HG02852 (cell line): ENCODE results near the gene CREG2.
"Not testable (repeated sequence)": the region's sequence is repeated elsewhere in the genome, so short reads cannot be mapped to it uniquely, and the experiment has no call there.

Experiments
- ATAC-seq: cut with Tn5 transposase; IDR thresholded peaks from one replicate; pipeline ENCODE4 v1.9.1; 2021; ENCODE audit warnings: mild to moderate bottlenecking, moderate library complexity; ENCODE audit not compliant: unreplicated experiment

Gene CREG2

GRCh38 chr2:101375653-101376052 is 11.7 kb downstream of the CREG2 start:
- no peak for ATAC-seq

- ATAC-seq = no peak
Measured at GRCh38 chr2:101374821-101375561, 12.3 kb downstream of the CREG2 start.

- no peak for ATAC-seq
Measured at GRCh38 chr2:101372792-101373191, 14.5 kb downstream of the CREG2 start.

GRCh38 chr2:101371636-101372035 is 15.7 kb downstream of the CREG2 start:
- ATAC-seq = no peak

GRCh38 chr2:101369100-101369499 is 18.2 kb downstream of the CREG2 start:
- no peak for ATAC-seq

- no peak for ATAC-seq
Measured at GRCh38 chr2:101368376-101368775, 18.9 kb downstream of the CREG2 start.

- no peak for ATAC-seq
Measured at GRCh38 chr2:101367508-101367907, 19.8 kb downstream of the CREG2 start.

GRCh38 chr2:101364878-101365277 is 22.4 kb downstream of the CREG2 start:
- no peak for ATAC-seq

- no peak for ATAC-seq
Measured at GRCh38 chr2:101362777-101363176, 24.5 kb downstream of the CREG2 start.

- no peak for ATAC-seq
Measured at GRCh38 chr2:101362316-101362715, 25.0 kb downstream of the CREG2 start.

GRCh38 chr2:101361522-101361921 is 25.8 kb downstream of the CREG2 start:
- ATAC-seq = no peak

GRCh38 chr2:101361121-101361520 is 26.2 kb downstream of the CREG2 start:
- ATAC-seq = no peak

GRCh38 chr2:101360232-101360631 is 27.1 kb downstream of the CREG2 start:
- ATAC-seq = no peak

- no peak for ATAC-seq
Measured at GRCh38 chr2:101359410-101359954, 27.8 kb downstream of the CREG2 start.

- ATAC-seq = no peak
Measured at GRCh38 chr2:101357376-101357775, 29.9 kb downstream of the CREG2 start.

GRCh38 chr2:101356521-101356920 is 30.8 kb downstream of the CREG2 start:
- ATAC-seq = no peak

GRCh38 chr2:101356055-101356454 is 31.2 kb downstream of the CREG2 start:
- no peak for ATAC-seq

- ATAC-seq = no peak
Measured at GRCh38 chr2:101355401-101356054, 31.8 kb downstream of the CREG2 start.

- ATAC-seq = no peak
Measured at GRCh38 chr2:101354420-101355311, 32.6 kb downstream of the CREG2 start.

GRCh38 chr2:101352631-101353030 is 34.7 kb downstream of the CREG2 start:
- not testable (repeated sequence) for ATAC-seq

- ATAC-seq = no peak
Measured at GRCh38 chr2:101351207-101351606, 36.1 kb downstream of the CREG2 start.
